ENCODE data around the gene MED13. TPM values are rescaled to one million over a fixed set of nuclear protein-coding genes. Genes with fewer than 3 reads are reported as not detected.
"Not testable (repeated sequence)": the region's sequence is repeated elsewhere in the genome, so short reads cannot be mapped to it uniquely, and the experiment has no call there.

The MED13 gene
- total RNA-seq, 2 experiments from 2014 or later = 33.3 to 34.3 TPM

DNA sequence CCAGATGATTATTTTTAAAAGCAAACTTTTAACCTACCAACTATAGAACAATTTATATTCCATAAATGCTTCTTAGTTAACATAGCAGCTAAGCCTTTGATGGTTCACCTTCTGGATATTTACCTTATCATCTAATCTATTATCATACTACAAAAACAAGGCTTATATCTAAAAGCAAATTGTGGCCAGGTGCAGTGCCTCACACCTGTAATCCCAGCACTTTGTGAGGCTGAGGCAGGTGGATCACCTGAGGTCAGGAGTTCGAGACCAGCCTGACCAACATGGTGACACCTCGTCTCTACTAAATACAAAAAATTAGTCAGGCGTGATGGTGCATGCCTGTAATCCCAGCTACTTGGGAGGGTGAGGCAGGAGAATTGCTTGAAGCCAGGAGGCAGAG lies 61.9 kb downstream of the MED13 start:
- H3K27ac Mint-ChIP-seq; CTCF ChIA-PET; H3K9me3 Mint-ChIP-seq; DNase-seq; intact Hi-C loops (cut with micrococcal nuclease); H3K4me3 Mint-ChIP-seq; H3K27me3 Mint-ChIP-seq (ENCODE audit: low read depth): not testable (repeated sequence)
- H3K36me3 Mint-ChIP-seq (ENCODE audit: low read depth) = peaks cover 23% of the 10 kb centered on the region
- H3K4me1 Mint-ChIP-seq (ENCODE audit: low read depth) = peaks cover 35% of the 10 kb centered on the region

DNA sequence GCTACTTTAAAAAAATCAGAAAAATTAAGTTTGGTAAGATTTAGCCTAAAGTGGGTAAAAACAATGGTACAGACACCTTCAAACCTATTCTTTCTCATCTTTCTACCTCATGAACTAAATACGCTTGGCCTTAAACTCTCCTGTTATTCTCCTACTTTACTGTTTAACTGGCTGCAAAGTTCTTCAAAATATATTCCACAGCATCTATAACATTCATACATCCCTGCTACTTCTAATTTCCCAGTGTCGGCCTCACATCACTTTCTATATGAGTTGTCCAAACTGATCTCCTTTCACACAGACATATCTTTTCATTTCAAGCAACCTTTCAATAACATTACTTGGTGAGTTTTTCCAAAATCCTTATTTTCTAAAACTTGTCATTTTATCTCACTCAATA lies 64.0 kb downstream of the MED13 start:
- H3K9me3 Mint-ChIP-seq = no peaks in the 10 kb centered on the region
- no peak overlapping the region for H3K27ac Mint-ChIP-seq
- peaks cover 37% of the 10 kb centered on the region for H3K4me1 Mint-ChIP-seq (ENCODE audit: low read depth)
- intact Hi-C loops (cut with micrococcal nuclease) = no loop called here
- no peak for DNase-seq
- CTCF ChIA-PET = no interaction called here
- no peaks in the 10 kb centered on the region for H3K27me3 Mint-ChIP-seq (ENCODE audit: low read depth)
- no peak overlapping the region for H3K4me3 Mint-ChIP-seq
- peaks cover 20% of the 10 kb centered on the region for H3K36me3 Mint-ChIP-seq (ENCODE audit: low read depth)

- Mint-ChIP-seq H3K36me3 (ENCODE audit: low read depth) (peaks cover 13% of the 10 kb centered on the region), H3K9me3 (no peaks in the 10 kb centered on the region), H3K27ac (no peak overlapping the region), H3K4me1 (ENCODE audit: low read depth) (peaks cover 32% of the 10 kb centered on the region), H3K4me3 (no peak overlapping the region), H3K27me3 (ENCODE audit: low read depth) (no peaks in the 10 kb centered on the region)
- intact Hi-C loops (cut with micrococcal nuclease) = no loop called here
- CTCF ChIA-PET = interaction anchor here (1.0 kb wide), 1 partner anchor 33 kb away, joined by 4 read pairs; no protein-coding TSS in a partner anchor
- no peak for DNase-seq
Observed at GRCh38 chr17:62000186-62000585, 64.9 kb downstream of the MED13 start.

DNA sequence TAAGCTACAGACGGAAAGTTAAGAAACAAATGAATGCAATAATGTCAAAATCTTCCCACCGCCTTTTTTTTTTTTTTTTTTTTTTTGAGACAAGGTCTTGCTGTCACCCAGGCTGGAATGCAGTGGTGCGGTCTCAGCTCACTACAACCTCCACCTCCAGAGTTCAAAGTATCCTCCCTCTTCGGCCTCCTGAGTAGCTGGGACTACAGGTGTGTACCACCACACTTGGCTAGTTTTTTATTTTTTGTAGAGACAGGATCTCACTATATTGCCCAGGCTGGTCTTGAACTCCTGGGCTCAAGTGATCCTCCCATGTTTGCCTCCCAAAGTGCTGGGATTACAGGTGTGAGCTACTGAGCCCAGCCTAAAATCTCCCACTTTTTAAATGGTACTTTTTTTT lies 66.5 kb downstream of the MED13 start:
- CTCF ChIA-PET = interaction anchor here (1.0 kb wide), 1 partner anchor 68 kb away, joined by 3 read pairs; no protein-coding TSS in a partner anchor
- H3K36me3 Mint-ChIP-seq (ENCODE audit: low read depth); H3K27me3 Mint-ChIP-seq (ENCODE audit: low read depth); H3K4me3 Mint-ChIP-seq; H3K27ac Mint-ChIP-seq; DNase-seq; H3K9me3 Mint-ChIP-seq; intact Hi-C loops (cut with micrococcal nuclease): not testable (repeated sequence)
- peaks cover 25% of the 10 kb centered on the region for H3K4me1 Mint-ChIP-seq (ENCODE audit: low read depth)

- no peak for DNase-seq
- no peaks in the 10 kb centered on the region for H3K9me3 Mint-ChIP-seq
- no peaks in the 10 kb centered on the region for H3K27me3 Mint-ChIP-seq (ENCODE audit: low read depth)
- H3K4me3 Mint-ChIP-seq = no peak overlapping the region
- CTCF ChIA-PET = interaction anchor here (1.0 kb wide), 1 partner anchor 67 kb away, joined by 3 read pairs; no protein-coding TSS in a partner anchor
- intact Hi-C loops (cut with micrococcal nuclease) = no loop called here
- H3K4me1 Mint-ChIP-seq (ENCODE audit: low read depth) = peaks cover 25% of the 10 kb centered on the region
- peaks cover 5% of the 10 kb centered on the region for H3K36me3 Mint-ChIP-seq (ENCODE audit: low read depth)
- no peak overlapping the region for H3K27ac Mint-ChIP-seq
Observed at GRCh38 chr17:61997664-61998063, 67.4 kb downstream of the MED13 start.

DNA sequence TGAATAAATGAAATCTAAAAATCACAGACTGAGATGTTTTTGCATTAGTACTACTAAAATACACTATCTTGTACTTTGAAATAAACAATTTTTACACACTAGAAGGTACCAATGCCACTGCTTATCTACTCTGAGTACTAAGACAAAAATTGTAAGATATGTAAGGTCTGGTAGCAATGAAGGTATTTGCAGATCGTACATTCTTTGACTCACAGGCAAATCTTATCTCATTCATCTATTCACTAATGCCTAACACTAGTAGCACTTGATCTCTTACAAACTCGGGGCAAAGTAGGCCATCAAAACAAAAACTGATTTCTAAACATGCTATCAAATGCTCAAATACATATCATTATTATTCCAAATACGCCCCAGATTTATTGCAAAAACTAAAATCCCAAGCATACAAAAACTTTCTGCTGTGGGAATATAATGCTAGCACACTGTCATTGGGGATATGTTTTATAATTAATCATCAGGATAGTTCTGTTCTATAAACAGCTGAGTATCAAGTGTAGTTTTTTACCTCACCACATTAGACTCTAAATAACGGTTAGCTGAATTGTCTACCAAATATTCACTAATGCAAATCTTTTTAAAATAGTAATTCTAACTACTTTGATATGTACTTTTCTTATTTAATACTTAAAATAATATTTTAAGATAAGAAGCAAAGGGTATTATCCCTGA lies 68.0 kb downstream of the MED13 start:
- H3K27me3 Mint-ChIP-seq (ENCODE audit: low read depth) = no peaks in the 10 kb centered on the region
- H3K36me3 Mint-ChIP-seq (ENCODE audit: low read depth) = peaks cover 5% of the 10 kb centered on the region
- intact Hi-C loops (cut with micrococcal nuclease) = no loop called here
- CTCF ChIA-PET = no interaction called here
- no peak overlapping the region for H3K4me3 Mint-ChIP-seq
- H3K27ac Mint-ChIP-seq = no peak overlapping the region
- no peaks in the 10 kb centered on the region for H3K9me3 Mint-ChIP-seq
- peaks cover 24% of the 10 kb centered on the region for H3K4me1 Mint-ChIP-seq (ENCODE audit: low read depth)
- no peak for DNase-seq

GRCh38 chr17:61989509-61989908 lies 75.6 kb downstream of the MED13 start:
- Mint-ChIP-seq H3K36me3 (ENCODE audit: low read depth) (peaks cover 4% of the 10 kb centered on the region), H3K27ac (no peak overlapping the region), H3K4me3 (no peak overlapping the region), H3K9me3 (no peaks in the 10 kb centered on the region), H3K27me3 (ENCODE audit: low read depth) (no peaks in the 10 kb centered on the region), H3K4me1 (ENCODE audit: low read depth) (peaks cover 2% of the 10 kb centered on the region)
- DNase-seq = no peak
- CTCF ChIA-PET = no interaction called here
- intact Hi-C loops (cut with micrococcal nuclease) = no loop called here

- Mint-ChIP-seq H3K36me3 (ENCODE audit: low read depth) (peaks cover 11% of the 10 kb centered on the region), H3K4me1 (ENCODE audit: low read depth) (peaks cover 3% of the 10 kb centered on the region), H3K4me3 (no peak overlapping the region), H3K27ac (no peak overlapping the region), H3K9me3 (no peaks in the 10 kb centered on the region), H3K27me3 (ENCODE audit: low read depth) (no peaks in the 10 kb centered on the region)
- intact Hi-C loops (cut with micrococcal nuclease) = no loop called here
- CTCF ChIA-PET = no interaction called here
- no peak for DNase-seq
Observed at GRCh38 chr17:61986898-61987297, 78.2 kb downstream of the MED13 start.

- peaks cover 17% of the 10 kb centered on the region for H3K36me3 Mint-ChIP-seq (ENCODE audit: low read depth)
- intact Hi-C loops (cut with micrococcal nuclease) = no loop called here
- H3K4me3 Mint-ChIP-seq = no peak overlapping the region
- no peaks in the 10 kb centered on the region for H3K27me3 Mint-ChIP-seq (ENCODE audit: low read depth)
- H3K27ac Mint-ChIP-seq = no peak overlapping the region
- no peak for DNase-seq
- H3K4me1 Mint-ChIP-seq (ENCODE audit: low read depth) = peaks cover 11% of the 10 kb centered on the region
- CTCF ChIA-PET = no interaction called here
- no peaks in the 10 kb centered on the region for H3K9me3 Mint-ChIP-seq
Observed at GRCh38 chr17:61984821-61985220, 80.3 kb downstream of the MED13 start.

- Mint-ChIP-seq H3K36me3 (ENCODE audit: low read depth) (peaks cover 30% of the 10 kb centered on the region), H3K9me3 (no peaks in the 10 kb centered on the region), H3K27ac (peak overlapping the region; percentile 15), H3K4me1 (ENCODE audit: low read depth) (peaks cover 9% of the 10 kb centered on the region), H3K27me3 (ENCODE audit: low read depth) (no peaks in the 10 kb centered on the region), H3K4me3 (no peak overlapping the region)
- intact Hi-C loops (cut with micrococcal nuclease) = no loop called here
- no peak for DNase-seq
- CTCF ChIA-PET = interaction anchor here (0.6 kb wide), 1 partner anchor 788 kb away, joined by 3 read pairs; no protein-coding TSS in a partner anchor
Observed at GRCh38 chr17:61981323-61981722, 83.8 kb downstream of the MED13 start.

- no peaks in the 10 kb centered on the region for H3K27me3 Mint-ChIP-seq (ENCODE audit: low read depth)
- no peaks in the 10 kb centered on the region for H3K9me3 Mint-ChIP-seq
- peaks cover 11% of the 10 kb centered on the region for H3K4me1 Mint-ChIP-seq (ENCODE audit: low read depth)
- intact Hi-C loops (cut with micrococcal nuclease) = no loop called here
- CTCF ChIA-PET = no interaction called here
- peaks cover 33% of the 10 kb centered on the region for H3K36me3 Mint-ChIP-seq (ENCODE audit: low read depth)
- no peak for DNase-seq
- H3K27ac Mint-ChIP-seq = no peak overlapping the region
- H3K4me3 Mint-ChIP-seq = no peak overlapping the region
Observed at GRCh38 chr17:61980535-61980934, 84.5 kb downstream of the MED13 start.

GRCh38 chr17:61974115-61974514 lies 91.0 kb downstream of the MED13 start:
- no peak for DNase-seq
- H3K27ac Mint-ChIP-seq = no peak overlapping the region
- H3K4me3 Mint-ChIP-seq = no peak overlapping the region
- H3K36me3 Mint-ChIP-seq (ENCODE audit: low read depth) = peaks cover 21% of the 10 kb centered on the region
- CTCF ChIA-PET = no interaction called here
- H3K4me1 Mint-ChIP-seq (ENCODE audit: low read depth) = peaks cover 17% of the 10 kb centered on the region
- intact Hi-C loops (cut with micrococcal nuclease) = loop anchor here (2.0 kb wide), 1 partner anchor 91 kb away; the partner anchor contains the start of gene MED13
- no peaks in the 10 kb centered on the region for H3K27me3 Mint-ChIP-seq (ENCODE audit: low read depth)
- H3K9me3 Mint-ChIP-seq = no peaks in the 10 kb centered on the region

DNA sequence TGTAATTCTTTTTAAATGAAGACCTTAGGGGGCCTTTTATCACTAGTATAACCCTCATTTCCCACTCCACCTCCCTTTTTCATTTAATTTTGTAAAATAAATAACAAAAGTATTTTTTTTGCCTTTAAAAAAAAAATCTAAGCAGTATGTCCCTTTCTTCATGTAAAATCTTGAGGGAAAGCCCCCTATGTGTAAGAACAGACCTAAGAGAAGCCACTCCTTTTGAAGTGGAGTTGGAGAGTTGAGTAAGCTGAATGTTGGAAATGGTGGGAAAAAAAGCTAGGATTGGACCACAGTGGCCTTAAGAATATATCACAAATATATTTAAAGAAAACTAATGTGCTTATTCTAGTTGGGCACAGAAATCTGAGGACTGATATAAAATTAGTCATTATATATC lies 92.8 kb downstream of the MED13 start:
- no peak overlapping the region for H3K4me3 Mint-ChIP-seq
- H3K4me1 Mint-ChIP-seq (ENCODE audit: low read depth) = peaks cover 17% of the 10 kb centered on the region
- DNase-seq = no peak
- H3K27me3 Mint-ChIP-seq (ENCODE audit: low read depth) = no peaks in the 10 kb centered on the region
- CTCF ChIA-PET = no interaction called here
- H3K27ac Mint-ChIP-seq = no peak overlapping the region
- H3K9me3 Mint-ChIP-seq = no peaks in the 10 kb centered on the region
- peaks cover 13% of the 10 kb centered on the region for H3K36me3 Mint-ChIP-seq (ENCODE audit: low read depth)
- intact Hi-C loops (cut with micrococcal nuclease) = no loop called here
